HepG2 (cell line): ENCODE results near the gene IRS1. TPM values are rescaled to one million over a fixed set of nuclear protein-coding genes. Genes with fewer than 3 reads are reported as not detected.

Experiments
- ATAC-seq: fragments of 200-7000 bp; cut with Tn5 transposase; 3 replicates; pipeline ENCODE4 v1.9.1; 2020; ENCODE audit warnings: mild to moderate bottlenecking, moderate library complexity
- BruUV-seq: library from RNA; stranded (reverse); fragments of 400-500 nt; replicated peaks from 2 replicates; lab custom pipeline; 2021; lab: Mats Ljungman, UMichigan
- CTCF ChIA-PET: fragments of 300-600 bp; formaldehyde crosslinking; extraction: SDS; loops from one replicate; lab custom pipeline; 2021; ENCODE audit warnings: low total read pairs, inconsistent platforms, low intra/inter-chr PET ratio; lab: Yijun Ruan, JAX
- POLR2A ChIA-PET: fragments of 350-600 bp; sonication (Branson Sonifier 250); formaldehyde crosslinking; loops from one replicate; lab custom pipeline; 2020; ENCODE audit warnings: antibody characterized with exemption, inconsistent platforms; lab: Yijun Ruan, JAX
- DNase-seq: peaks from one replicate; pipeline ENCODE4 v3.0.0-alpha.2; 2015; ENCODE audit warnings: low spot score
- FAIRE-seq: peaks from 3 replicates; lab custom pipeline; 2011; peaks lifted over from hg19 to GRCh38; lab: Jason Lieb, UNC
- H2AFZ ChIP-seq: one replicate; pipeline ENCODE4 v1.6.1; 2011; ENCODE audit warnings: low read length, inconsistent platforms
- H3K27ac ChIP-seq: fragments of 300-600 bp; 3 replicates; pipeline ENCODE4 v1.8.0; 2011; ENCODE audit warnings: mixed run types, mild to moderate bottlenecking, mixed read lengths, low read length, inconsistent platforms; ENCODE audit not compliant: insufficient read depth; ENCODE audit errors: extremely low read length
- H3K27me3 ChIP-seq, 2 experiments: fragments of 200-600 bp in 1 of 2; 2 replicates in 1 of 2; 3 replicates in 1 of 2; pipeline versions ENCODE4 v1.6.0 to v1.8.0; 2011; ENCODE audit warnings: low read length in 2 of 2, mild to moderate bottlenecking in 2 of 2, moderate library complexity in 2 of 2, inconsistent platforms in 1 of 2; ENCODE audit not compliant: insufficient read depth in 2 of 2, control insufficient read depth in 1 of 2
- H3K36me3 ChIP-seq, 2 experiments: fragments of 200-600 bp in 1 of 2; replicated peaks in 1 of 2; 2 replicates in 1 of 2; 3 replicates in 1 of 2; pipeline versions ENCODE4 v1.5.1 to v1.8.0; 2011; ENCODE audit warnings: low read length in 2 of 2, inconsistent platforms in 1 of 2; ENCODE audit not compliant: insufficient read depth in 2 of 2, control insufficient read depth in 1 of 2
- H3K4me1 ChIP-seq: 2 replicates; pipeline ENCODE4 v1.5.1; 2012; ENCODE audit warnings: low read length, inconsistent platforms; ENCODE audit not compliant: insufficient read depth
- H3K4me2 ChIP-seq: 2 replicates; pipeline ENCODE4 v1.6.0; 2011; ENCODE audit warnings: low read depth, low read length, inconsistent platforms
- H3K4me3 ChIP-seq, 3 experiments: fragments of 200-600 bp in 1 of 3; sonication (generic), shearing (Covaris generic) in 1 of 3; replicated peaks in 1 of 3; 2 replicates each; pipeline ENCODE4 v1.5.1; 2011 to 2016; ENCODE audit warnings: low read length in 3 of 3, inconsistent platforms in 2 of 3, low read depth in 2 of 3, mild to moderate bottlenecking in 2 of 3, control low read depth in 1 of 3, mixed read lengths in 1 of 3; ENCODE audit not compliant: insufficient read depth in 1 of 3
- H3K79me2 ChIP-seq: one replicate; pipeline ENCODE4 v1.6.1; 2011; ENCODE audit warnings: low read length, inconsistent platforms; ENCODE audit not compliant: insufficient read depth
- H3K9ac ChIP-seq: 2 replicates; pipeline ENCODE4 v1.6.0; 2011; ENCODE audit warnings: mild to moderate bottlenecking, low read depth, low read length, inconsistent platforms; ENCODE audit not compliant: insufficient read depth
- H3K9me3 ChIP-seq: 2 replicates; pipeline ENCODE4 v1.5.1; 2012; ENCODE audit warnings: mild to moderate bottlenecking, low read length
- H4K20me1 ChIP-seq: 2 replicates; pipeline ENCODE4 v1.6.0; 2011; ENCODE audit warnings: inconsistent platforms, mild to moderate bottlenecking, low read length, moderate library complexity; ENCODE audit not compliant: insufficient read depth
- EEA1 ChIP-seq: sonication (generic); formaldehyde crosslinking; IDR thresholded peaks from 2 replicates; pipeline ENCODE4 v1.5.1; 2020; ENCODE audit warnings: mild to moderate bottlenecking, missing genetic modification reagents, borderline replicate concordance
- EP300 ChIP-seq, 3 experiments: sonication (generic) in 1 of 3; formaldehyde crosslinking in 1 of 3; IDR thresholded peaks; 2 replicates each; pipeline versions ENCODE4 v1.5.1 to v1.6.1; 2011 to 2020; ENCODE audit warnings: low read depth in 2 of 3, low read length in 2 of 3, borderline replicate concordance in 1 of 3, improper control_type of control experiment in 1 of 3, mild to moderate bottlenecking in 1 of 3, missing genetic modification reagents in 1 of 3, moderate library complexity in 1 of 3
- FIP1L1 ChIP-seq: fragments of 200-400 bp; formaldehyde crosslinking; IDR thresholded peaks from 2 replicates; pipeline ENCODE4 v1.6.1; 2018; ENCODE audit warnings: low read depth, mild to moderate bottlenecking, low read length, moderate library complexity, borderline replicate concordance; ENCODE audit not compliant: insufficient read depth
- GLMP ChIP-seq: sonication (generic); formaldehyde crosslinking; IDR thresholded peaks from 2 replicates; pipeline ENCODE4 v1.9.0; 2021; ENCODE audit warnings: missing genetic modification reagents, mild to moderate bottlenecking, borderline replicate concordance
- GTF3A ChIP-seq: sonication (generic); formaldehyde crosslinking; conservative IDR thresholded peaks from 2 replicates; pipeline ENCODE4 v1.4.0; 2020; ENCODE audit warnings: mild to moderate bottlenecking, missing genetic modification reagents
- HIVEP1 ChIP-seq: sonication (generic); formaldehyde crosslinking; IDR thresholded peaks from 2 replicates; pipeline ENCODE4 v1.4.0; 2020; ENCODE audit warnings: mild to moderate bottlenecking, missing genetic modification reagents
- HNRNPUL1 ChIP-seq: fragments of 200-400 bp; formaldehyde crosslinking; IDR thresholded peaks from 2 replicates; pipeline ENCODE4 v1.6.1; 2017; ENCODE audit warnings: low read depth, mild to moderate bottlenecking, low read length, moderate library complexity
- KDM5B ChIP-seq: sonication (generic); formaldehyde crosslinking; IDR thresholded peaks from 2 replicates; pipeline ENCODE4 v1.4.0; 2020; ENCODE audit warnings: missing genetic modification reagents, mild to moderate bottlenecking, borderline replicate concordance
- RELA ChIP-seq: sonication (generic); formaldehyde crosslinking; IDR thresholded peaks from 2 replicates; pipeline ENCODE4 v1.4.0; 2020; ENCODE audit warnings: missing genetic modification reagents
- SNAPC2 ChIP-seq: sonication (generic); formaldehyde crosslinking; IDR thresholded peaks from 2 replicates; pipeline ENCODE4 v1.8.1; 2022; ENCODE audit warnings: mild to moderate bottlenecking, missing genetic modification reagents
- WGBS: methylation state at CpG from one replicate; pipeline ENCODE4 v1.1.6; 2017; ENCODE audit warnings: low lambda C conversion rate; 5-methylcytosine and 5-hydroxymethylcytosine counted together
- in situ Hi-C: cut with HindIII; loops from 2 replicates; pipeline ENCODE4 v1.10.0; 2017; ENCODE audit warnings: low pct_unique_long_range_greater_than_20kb; ENCODE audit not compliant: extremely low pct_ligation_motif_present
- intact Hi-C: fragments of 100-400 bp; cut with micrococcal nuclease; formaldehyde crosslinking; loops from one replicate; pipeline ENCODE4 v1.10.0; 2022; ENCODE audit not compliant: unreplicated experiment
- polyA plus RNA-seq, 8 experiments: library from polyadenylated mRNA; depleted of rRNA in 3 of 8; stranded (reverse) in 7 of 8; unstranded in 1 of 8; fragments of >200 nt; fragmentation: Illumina TruSeq in 4 of 8; extraction: Trizol in 4 of 8; gene quantifications; 2 replicates each; pipeline versions ENCODE4 v1.2.1 to v1.2.3, GENCODE V29; 2011 to 2016; ENCODE audit warnings: low read depth in 4 of 8, missing spikeins in 1 of 8, mixed read lengths in 1 of 8; ENCODE audit not compliant: insufficient read depth in 1 of 8
- total RNA-seq, 5 experiments: library from RNA; depleted of rRNA; stranded (reverse); fragments of >200 nt; fragmentation: Illumina TruSeq; extraction: Trizol; gene quantifications; 2 replicates each; pipeline ENCODE4 v1.2.3, GENCODE V29; 2016; ENCODE audit warnings: low read depth in 1 of 5
- TF ChIP-seq, protein P1 (sequence below): sonication (generic); formaldehyde crosslinking; IDR thresholded peaks from 2 replicates; pipeline ENCODE4 v1.8.1; 2023; ENCODE audit warnings: mild to moderate bottlenecking, missing genetic modification reagents
- TF ChIP-seq, protein P2 (sequence below): sonication (generic); formaldehyde crosslinking; IDR thresholded peaks from 2 replicates; pipeline ENCODE4 v1.4.0; 2020; ENCODE audit warnings: mild to moderate bottlenecking, missing genetic modification reagents
- TF ChIP-seq, protein P3 (sequence below): sonication (generic); formaldehyde crosslinking; IDR thresholded peaks from 2 replicates; pipeline ENCODE4 v1.4.0; 2020; ENCODE audit warnings: mild to moderate bottlenecking, missing genetic modification reagents
- TF ChIP-seq, protein P4 (sequence below): sonication (generic); formaldehyde crosslinking; IDR thresholded peaks from 2 replicates; pipeline ENCODE4 v1.4.0; 2020; ENCODE audit warnings: mild to moderate bottlenecking, missing genetic modification reagents

The IRS1 gene
- total and polyA plus RNA-seq, 2 of the 13 experiments (the other 11 are each of a cell fraction or from before 2014, with no cell fraction given) = 8.7 to 9.0 TPM

DNA sequence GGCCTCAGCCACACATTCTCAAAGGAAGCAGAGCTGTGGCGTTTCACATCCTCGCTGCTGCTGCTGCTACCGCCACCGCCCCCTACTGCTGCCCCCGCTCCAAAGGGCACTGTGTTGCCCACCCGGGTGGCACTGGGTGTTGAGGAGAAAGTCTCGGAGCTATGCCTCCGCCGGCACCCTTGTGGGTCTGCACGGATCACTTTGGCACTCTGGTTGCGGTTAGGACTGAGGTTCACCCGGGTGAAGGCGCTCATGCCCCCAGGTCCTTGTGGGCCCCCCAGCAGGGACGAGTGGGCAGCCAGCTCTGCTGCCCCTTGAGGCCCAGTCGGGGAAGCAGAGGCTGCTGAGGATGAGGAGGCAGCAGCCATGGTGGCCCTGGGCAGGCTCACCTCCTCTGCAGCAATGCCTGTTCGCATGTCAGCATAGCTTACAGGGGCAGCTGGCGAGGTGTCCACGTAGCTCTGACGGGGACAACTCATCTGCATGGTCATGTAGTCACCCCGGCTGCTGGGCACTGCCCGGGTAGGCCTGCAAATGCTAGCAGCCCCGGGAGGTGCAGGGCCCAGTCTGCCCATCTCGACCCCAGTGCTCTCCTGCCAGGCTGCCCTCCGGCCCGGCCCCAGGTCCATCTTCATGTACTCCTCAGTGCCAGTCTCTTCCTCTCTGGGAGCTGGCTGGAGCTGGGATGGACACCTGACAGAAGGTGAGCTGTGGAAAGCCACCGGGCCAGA is 4.2 kb downstream of the IRS1 start:
- H3K36me3 ChIP-seq = peaks cover 0 to 6% of the 10 kb centered on the region in 2 experiments; a peak in 2 of 5 replicates
- FAIRE-seq (no peak), ATAC-seq (0 out of 3 replicates have a peak, but pooled peaks have one; percentile 0), DNase-seq (no peak)
- H3K9ac ChIP-seq = peak overlapping the region; percentile 19; the same call in 1 of the 2 replicates
- intact Hi-C loops = no loop called here
- 89% methylated on average over 24 of the region's 26 CpGs for WGBS
- H4K20me1 ChIP-seq = no peaks in the 10 kb centered on the region
- peak overlapping the region; percentile 20 for H3K27ac ChIP-seq
- ChIA-PET CTCF (no interaction called here), POLR2A (interaction anchor here (0.6 to 2.0 kb wide), 6 partner anchors 11 to 1023 kb away, joined by 3 to 10 read pairs (median 4); no protein-coding TSS in a partner anchor)
- peak overlapping the region; percentile 13 to 56 (median 27); a peak in 3 of 6 replicates for H3K4me3 ChIP-seq
- in situ Hi-C loops = loop anchor here (10.0 kb wide), 3 partner anchors 61 to 581 kb away; no protein-coding TSS in a partner anchor
- peaks cover 78% of the 10 kb centered on the region for H3K4me1 ChIP-seq
- peaks cover 71% of the 10 kb centered on the region for H3K79me2 ChIP-seq
- H2AFZ ChIP-seq = no peak overlapping the region
- H3K4me2 ChIP-seq = peak overlapping the region; percentile 77
- BruUV-seq = no TSS peak
- H3K27me3 ChIP-seq = no peaks in the 10 kb centered on the region
- no peaks in the 10 kb centered on the region for H3K9me3 ChIP-seq
- TF ChIP-seq GTF3A (CRISPR knock-in tag) (no peak), RELA (no peak), HNRNPUL1 (no peak), EEA1 (no peak), FIP1L1 (no peak), SNAPC2 (0 out of 2 replicates have a peak, but pooled peaks have one; percentile 50), EP300 (IDR thresholded peaks at IDR 0.05; ENCODE audit: low read depth in 2 of 2, low read length in 2 of 2) (no peak), EP300 (CRISPR knock-in tag; IDR thresholded peaks at IDR 0.05; ENCODE audit: borderline replicate concordance) (no peak), GLMP (no peak), HIVEP1 (peak; percentile 30; the same call in 1 of the 2 replicates), KDM5B (CRISPR knock-in tag) (peak; percentile 20; the same call in 1 of the 2 replicates)
- TF ChIP-seq, protein P1, sequence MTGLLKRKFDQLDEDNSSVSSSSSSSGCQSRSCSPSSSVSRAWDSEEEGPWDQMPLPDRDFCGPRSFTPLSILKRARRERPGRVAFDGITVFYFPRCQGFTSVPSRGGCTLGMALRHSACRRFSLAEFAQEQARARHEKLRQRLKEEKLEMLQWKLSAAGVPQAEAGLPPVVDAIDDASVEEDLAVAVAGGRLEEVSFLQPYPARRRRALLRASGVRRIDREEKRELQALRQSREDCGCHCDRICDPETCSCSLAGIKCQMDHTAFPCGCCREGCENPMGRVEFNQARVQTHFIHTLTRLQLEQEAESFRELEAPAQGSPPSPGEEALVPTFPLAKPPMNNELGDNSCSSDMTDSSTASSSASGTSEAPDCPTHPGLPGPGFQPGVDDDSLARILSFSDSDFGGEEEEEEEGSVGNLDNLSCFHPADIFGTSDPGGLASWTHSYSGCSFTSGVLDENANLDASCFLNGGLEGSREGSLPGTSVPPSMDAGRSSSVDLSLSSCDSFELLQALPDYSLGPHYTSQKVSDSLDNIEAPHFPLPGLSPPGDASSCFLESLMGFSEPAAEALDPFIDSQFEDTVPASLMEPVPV (CRISPR knock-in tag) = no peak; the same call in 1 of the 2 replicates
- TF ChIP-seq, protein P2, sequence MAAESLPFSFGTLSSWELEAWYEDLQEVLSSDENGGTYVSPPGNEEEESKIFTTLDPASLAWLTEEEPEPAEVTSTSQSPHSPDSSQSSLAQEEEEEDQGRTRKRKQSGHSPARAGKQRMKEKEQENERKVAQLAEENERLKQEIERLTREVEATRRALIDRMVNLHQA = no peak
- TF ChIP-seq, protein P3, sequence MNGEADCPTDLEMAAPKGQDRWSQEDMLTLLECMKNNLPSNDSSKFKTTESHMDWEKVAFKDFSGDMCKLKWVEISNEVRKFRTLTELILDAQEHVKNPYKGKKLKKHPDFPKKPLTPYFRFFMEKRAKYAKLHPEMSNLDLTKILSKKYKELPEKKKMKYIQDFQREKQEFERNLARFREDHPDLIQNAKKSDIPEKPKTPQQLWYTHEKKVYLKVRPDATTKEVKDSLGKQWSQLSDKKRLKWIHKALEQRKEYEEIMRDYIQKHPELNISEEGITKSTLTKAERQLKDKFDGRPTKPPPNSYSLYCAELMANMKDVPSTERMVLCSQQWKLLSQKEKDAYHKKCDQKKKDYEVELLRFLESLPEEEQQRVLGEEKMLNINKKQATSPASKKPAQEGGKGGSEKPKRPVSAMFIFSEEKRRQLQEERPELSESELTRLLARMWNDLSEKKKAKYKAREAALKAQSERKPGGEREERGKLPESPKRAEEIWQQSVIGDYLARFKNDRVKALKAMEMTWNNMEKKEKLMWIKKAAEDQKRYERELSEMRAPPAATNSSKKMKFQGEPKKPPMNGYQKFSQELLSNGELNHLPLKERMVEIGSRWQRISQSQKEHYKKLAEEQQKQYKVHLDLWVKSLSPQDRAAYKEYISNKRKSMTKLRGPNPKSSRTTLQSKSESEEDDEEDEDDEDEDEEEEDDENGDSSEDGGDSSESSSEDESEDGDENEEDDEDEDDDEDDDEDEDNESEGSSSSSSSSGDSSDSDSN (CRISPR knock-in tag) = peak; percentile 24; the same call in 1 of the 2 replicates
- TF ChIP-seq, protein P4, sequence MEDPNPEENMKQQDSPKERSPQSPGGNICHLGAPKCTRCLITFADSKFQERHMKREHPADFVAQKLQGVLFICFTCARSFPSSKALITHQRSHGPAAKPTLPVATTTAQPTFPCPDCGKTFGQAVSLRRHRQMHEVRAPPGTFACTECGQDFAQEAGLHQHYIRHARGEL (CRISPR knock-in tag) = 0 out of 2 replicates have a peak, but pooled peaks have one; percentile 50
